IPS-18a (cell line): Measurements from ENCODE around the gene HERC5.

ENCODE experiments used
- H3K27ac ChIP-seq: one replicate; pipeline ENCODE4 v1.5.1; 2013; ENCODE audit warnings: low read length
- H3K27me3 ChIP-seq: one replicate; pipeline ENCODE4 v1.6.1; 2013; ENCODE audit warnings: mild to moderate bottlenecking, low read length; ENCODE audit not compliant: control insufficient read depth, insufficient read depth
- H3K36me3 ChIP-seq: one replicate; pipeline ENCODE4 v1.6.1; 2013; ENCODE audit warnings: low read depth, low read length; ENCODE audit not compliant: control insufficient read depth
- H3K4me1 ChIP-seq: one replicate; pipeline ENCODE4 v1.6.1; 2013; ENCODE audit warnings: low read depth, low read length; ENCODE audit not compliant: control insufficient read depth
- H3K4me3 ChIP-seq: one replicate; pipeline ENCODE4 v1.5.1; 2013; ENCODE audit warnings: low read length
- H3K9ac ChIP-seq: one replicate; pipeline ENCODE4 v1.6.1; 2013; ENCODE audit warnings: mild to moderate bottlenecking, low read length, moderate library complexity
- H3K9me3 ChIP-seq: one replicate; pipeline ENCODE4 v1.6.1; 2013; ENCODE audit warnings: low read depth, low read length; ENCODE audit not compliant: control insufficient read depth

Gene HERC5

DNA sequence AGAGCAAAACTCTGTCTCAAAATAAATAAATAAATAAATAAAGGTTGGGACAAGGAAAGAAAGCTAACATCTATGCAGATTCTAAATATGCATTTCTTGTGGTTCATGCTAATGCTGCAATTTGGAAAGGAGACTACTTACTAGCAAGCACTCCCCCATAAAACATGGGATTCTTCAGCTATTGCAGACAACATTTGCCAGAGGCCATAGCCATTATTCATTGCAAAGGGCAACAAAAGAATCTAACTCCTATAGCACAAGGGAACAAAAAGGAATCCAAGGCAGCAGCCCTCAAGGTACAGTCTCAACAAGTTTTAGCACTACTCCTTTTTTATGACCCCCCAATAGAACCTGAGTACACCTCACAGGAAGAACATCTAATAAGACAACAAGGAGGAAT, 8.0 kb upstream of the HERC5 start:
- H3K4me3 ChIP-seq = no peak overlapping the region
- H3K27ac ChIP-seq = no peak overlapping the region
- H3K9ac ChIP-seq = no peak overlapping the region
- H3K27me3 ChIP-seq = no peaks in the 10 kb centered on the region
- H3K36me3 ChIP-seq = no peaks in the 10 kb centered on the region
- no peaks in the 10 kb centered on the region for H3K9me3 ChIP-seq
- H3K4me1 ChIP-seq = no peaks in the 10 kb centered on the region

DNA sequence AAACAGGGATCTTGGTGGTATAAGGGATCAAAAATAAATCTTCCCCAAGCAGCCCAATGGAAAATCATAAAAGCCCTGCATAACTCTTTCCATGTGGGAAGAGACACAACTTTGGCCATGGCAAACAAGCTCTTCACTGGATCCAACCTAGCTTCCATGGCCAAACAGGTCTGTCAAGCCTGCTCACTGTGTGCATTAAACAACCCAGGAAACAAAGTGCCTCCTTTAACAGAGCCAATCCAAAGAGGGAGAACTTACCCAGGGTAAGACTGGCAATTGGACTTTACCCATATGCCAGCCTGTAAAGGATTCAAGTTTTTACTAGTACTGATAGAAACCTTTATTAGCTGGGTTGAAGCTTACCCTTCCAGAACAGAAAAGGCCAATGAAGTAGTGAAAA, 7.6 kb upstream of the HERC5 start:
- H3K4me3 ChIP-seq = no peak overlapping the region
- no peak overlapping the region for H3K9ac ChIP-seq
- no peak overlapping the region for H3K27ac ChIP-seq
- H3K27me3 ChIP-seq = no peaks in the 10 kb centered on the region
- H3K9me3 ChIP-seq = no peaks in the 10 kb centered on the region
- no peaks in the 10 kb centered on the region for H3K36me3 ChIP-seq
- no peaks in the 10 kb centered on the region for H3K4me1 ChIP-seq

- Histone ChIP-seq H3K4me1 (no peaks in the 10 kb centered on the region), H3K9ac (no peak overlapping the region), H3K4me3 (no peak overlapping the region), H3K36me3 (no peaks in the 10 kb centered on the region), H3K27me3 (no peaks in the 10 kb centered on the region), H3K9me3 (no peaks in the 10 kb centered on the region), H3K27ac (no peak overlapping the region)
These were observed 5.7 kb upstream of the HERC5 start for GRCh38 chr4:88451205-88451604.

- H3K9me3 ChIP-seq = no peaks in the 10 kb centered on the region
- H3K27ac ChIP-seq = no peak overlapping the region
- peaks cover 11% of the 10 kb centered on the region for H3K27me3 ChIP-seq
- no peak overlapping the region for H3K4me3 ChIP-seq
- no peak overlapping the region for H3K9ac ChIP-seq
- no peaks in the 10 kb centered on the region for H3K36me3 ChIP-seq
- no peaks in the 10 kb centered on the region for H3K4me1 ChIP-seq
These were observed 4.0 kb upstream of the HERC5 start for GRCh38 chr4:88452912-88453311.

DNA sequence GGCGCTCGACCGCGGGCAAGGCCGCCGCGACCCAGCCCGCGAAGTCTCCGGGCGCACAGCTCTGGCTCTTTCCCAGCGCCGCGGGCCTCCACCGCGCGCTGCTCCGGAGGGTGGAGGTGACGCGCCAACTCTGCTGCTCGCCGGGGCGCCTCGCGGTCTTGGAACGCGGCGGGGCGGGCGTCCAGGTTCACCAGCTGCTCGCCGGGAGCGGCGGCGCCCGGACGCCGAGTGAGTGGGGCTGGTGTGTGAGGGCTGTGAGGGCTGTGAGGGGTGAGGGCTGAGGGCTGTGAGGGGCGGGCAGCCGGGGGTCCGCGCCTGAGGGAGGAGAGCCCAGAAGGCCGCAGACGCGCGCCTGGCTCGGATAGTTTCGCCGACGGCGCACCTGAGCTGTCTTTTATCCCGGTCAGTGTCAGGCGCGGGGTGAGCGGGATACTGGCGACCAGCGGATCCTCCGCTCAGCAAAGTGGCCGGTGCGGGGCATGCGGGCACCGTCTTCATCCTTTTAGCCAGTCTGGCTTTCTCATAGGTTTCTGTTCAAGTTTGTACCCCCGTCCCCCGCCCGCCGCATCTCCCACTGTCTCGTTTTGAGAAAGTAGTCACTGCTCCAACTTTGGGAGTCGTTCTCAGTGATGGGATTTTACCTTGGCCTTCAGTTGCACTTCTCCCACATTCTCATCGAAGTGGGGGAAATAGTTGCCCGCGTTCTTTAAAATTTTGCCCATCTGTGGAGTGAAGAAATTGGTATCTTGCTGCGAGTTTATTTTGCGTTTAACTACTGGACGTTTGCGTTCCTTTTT, 586 bp downstream of the HERC5 start:
- H3K9me3 ChIP-seq = no peaks in the 10 kb centered on the region
- no peaks in the 10 kb centered on the region for H3K36me3 ChIP-seq
- peaks cover 27% of the 10 kb centered on the region for H3K27me3 ChIP-seq
- H3K9ac ChIP-seq = no peak overlapping the region
- H3K27ac ChIP-seq = no peak overlapping the region
- H3K4me3 ChIP-seq = peak overlapping the region; percentile 59
- no peaks in the 10 kb centered on the region for H3K4me1 ChIP-seq

GRCh38 chr4:88458104-88458740, 1.3 kb downstream of the HERC5 start:
- peaks cover 27% of the 10 kb centered on the region for H3K27me3 ChIP-seq
- H3K4me3 ChIP-seq = peak overlapping the region; percentile 59
- H3K9ac ChIP-seq = no peak overlapping the region
- no peaks in the 10 kb centered on the region for H3K4me1 ChIP-seq
- no peaks in the 10 kb centered on the region for H3K9me3 ChIP-seq
- no peak overlapping the region for H3K27ac ChIP-seq
- H3K36me3 ChIP-seq = no peaks in the 10 kb centered on the region

DNA sequence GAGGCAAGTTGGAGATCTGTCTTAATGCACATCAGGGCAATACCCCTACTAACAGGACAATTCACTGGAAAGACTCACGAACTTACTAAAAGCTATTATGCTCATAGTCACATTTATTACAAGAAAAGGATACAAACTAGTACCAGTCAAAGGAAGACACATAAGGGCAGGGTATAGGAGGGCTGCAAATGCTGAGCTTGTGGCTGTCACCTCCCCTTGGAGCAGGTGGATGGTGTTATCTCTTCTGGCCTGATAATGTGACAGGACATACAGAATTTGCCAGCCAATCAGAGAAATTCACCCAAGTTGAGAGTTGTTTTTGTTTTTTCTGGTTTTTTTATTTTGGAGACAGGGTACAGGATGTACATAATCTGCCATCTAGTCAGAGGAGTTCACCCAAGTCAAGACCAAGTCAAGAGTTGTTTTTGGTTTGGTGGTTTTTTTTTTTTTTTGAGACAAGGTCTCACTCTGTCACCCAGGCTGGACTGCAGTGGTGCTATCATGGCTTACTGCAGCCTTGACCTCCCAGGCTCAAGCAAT, 8.8 kb downstream of the HERC5 start:
- H3K9ac ChIP-seq = no peak overlapping the region
- H3K27me3 ChIP-seq = no peaks in the 10 kb centered on the region
- H3K4me1 ChIP-seq = peaks cover 6% of the 10 kb centered on the region
- H3K36me3 ChIP-seq = no peaks in the 10 kb centered on the region
- no peak overlapping the region for H3K4me3 ChIP-seq
- H3K9me3 ChIP-seq = no peaks in the 10 kb centered on the region
- no peak overlapping the region for H3K27ac ChIP-seq

DNA sequence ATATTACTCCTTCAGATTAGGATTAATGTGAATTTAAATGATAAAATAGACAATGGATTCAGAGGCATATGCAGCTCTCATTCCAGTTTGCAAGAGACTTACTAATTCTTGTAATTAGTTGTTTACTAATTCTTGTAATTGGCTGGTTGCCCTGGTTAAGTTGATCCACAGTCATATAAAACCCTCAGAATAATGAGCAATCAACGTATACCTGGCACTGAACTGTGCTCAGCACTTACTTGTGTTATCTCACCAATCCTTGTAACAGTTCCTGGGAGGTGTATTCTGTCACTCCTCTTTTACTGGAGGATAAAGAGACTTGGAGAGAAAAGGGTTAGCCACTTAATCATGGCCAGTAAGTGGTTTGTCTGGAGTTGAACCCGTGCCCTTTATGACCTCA, 10.5 kb downstream of the HERC5 start:
- H3K9ac ChIP-seq = no peak overlapping the region
- H3K27ac ChIP-seq = no peak overlapping the region
- H3K9me3 ChIP-seq = no peaks in the 10 kb centered on the region
- H3K4me1 ChIP-seq = peaks cover 6% of the 10 kb centered on the region
- peaks cover under 1% of the 10 kb centered on the region for H3K36me3 ChIP-seq
- no peak overlapping the region for H3K4me3 ChIP-seq
- H3K27me3 ChIP-seq = no peaks in the 10 kb centered on the region

DNA sequence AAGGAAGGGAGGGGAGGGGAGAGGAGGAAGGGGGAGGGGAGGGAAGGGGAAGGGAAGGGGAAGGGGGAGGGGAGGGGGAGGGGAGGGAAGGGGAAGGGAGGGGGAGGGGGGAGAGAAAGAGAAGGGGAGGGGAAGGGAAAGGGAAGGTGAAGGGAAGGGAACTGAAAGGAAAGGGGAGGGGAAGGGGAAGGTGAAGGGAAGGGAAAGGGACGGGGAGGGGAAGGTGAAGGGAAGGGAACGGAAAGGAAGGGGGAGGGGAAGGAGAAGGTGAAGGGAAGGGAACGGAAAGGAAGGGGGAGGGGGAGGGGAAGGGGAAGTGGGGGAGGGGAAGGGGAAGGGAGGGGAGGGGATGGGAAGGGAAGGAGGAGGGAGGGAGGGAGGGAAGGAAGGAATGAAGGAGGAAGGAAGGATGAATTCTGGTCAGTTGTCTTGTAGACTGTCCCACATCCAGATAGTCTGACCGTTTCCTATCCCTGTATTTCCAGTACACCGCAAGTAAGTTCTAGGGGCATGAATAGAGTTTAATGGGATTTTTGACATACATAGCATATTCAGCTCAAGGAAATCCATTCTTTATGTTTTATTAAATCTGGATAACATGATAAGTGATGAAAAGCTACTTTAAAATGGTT, 20.4 kb downstream of the HERC5 start:
- H3K4me3 ChIP-seq = no peak overlapping the region
- H3K9ac ChIP-seq = no peak overlapping the region
- H3K4me1 ChIP-seq = no peaks in the 10 kb centered on the region
- H3K36me3 ChIP-seq = peaks cover 4% of the 10 kb centered on the region
- no peaks in the 10 kb centered on the region for H3K27me3 ChIP-seq
- H3K27ac ChIP-seq = no peak overlapping the region
- no peaks in the 10 kb centered on the region for H3K9me3 ChIP-seq

DNA sequence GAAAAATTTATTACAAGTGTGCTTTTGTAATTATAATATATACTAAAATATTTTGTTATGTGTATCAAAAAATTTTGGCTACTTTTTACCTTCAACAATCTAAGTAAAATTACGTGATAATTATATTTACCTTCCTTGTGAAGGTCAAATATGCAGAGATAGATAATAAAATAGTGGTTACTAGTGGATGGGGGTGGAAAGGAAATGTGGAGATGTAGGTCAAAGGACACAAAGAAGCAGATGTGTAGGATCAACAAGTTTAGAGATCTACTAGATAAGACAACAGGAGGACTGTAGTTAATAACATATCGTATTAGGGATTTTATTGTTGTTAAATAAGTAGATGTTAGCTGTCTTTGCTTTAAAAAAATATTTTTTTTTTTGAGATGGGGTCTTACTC, 21.3 kb downstream of the HERC5 start:
- H3K4me3 ChIP-seq = no peak overlapping the region
- H3K9ac ChIP-seq = no peak overlapping the region
- no peak overlapping the region for H3K27ac ChIP-seq
- no peaks in the 10 kb centered on the region for H3K27me3 ChIP-seq
- H3K36me3 ChIP-seq = no peaks in the 10 kb centered on the region
- no peaks in the 10 kb centered on the region for H3K9me3 ChIP-seq
- H3K4me1 ChIP-seq = no peaks in the 10 kb centered on the region

DNA sequence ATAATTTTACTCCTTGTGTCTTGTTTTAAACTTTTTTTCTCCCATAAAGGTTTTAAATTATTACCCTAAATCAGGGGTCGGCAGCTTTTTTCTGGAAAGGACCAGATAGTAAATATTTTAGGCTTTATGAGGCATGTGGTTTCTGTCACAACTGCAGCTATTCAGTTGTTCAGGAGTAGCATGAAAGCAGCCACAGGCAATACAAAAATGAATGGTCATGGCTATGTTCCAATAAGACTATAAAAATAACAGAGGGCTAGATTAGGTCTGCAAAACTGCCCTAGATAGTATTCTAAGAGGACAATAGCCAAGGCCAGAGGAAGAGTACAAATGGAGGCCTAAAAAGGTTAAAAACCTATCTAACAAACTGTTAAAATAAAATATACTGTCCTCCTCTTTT, 24.6 kb downstream of the HERC5 start:
- Histone ChIP-seq H3K4me3 (no peak overlapping the region), H3K27ac (no peak overlapping the region), H3K4me1 (no peaks in the 10 kb centered on the region), H3K9ac (no peak overlapping the region), H3K27me3 (no peaks in the 10 kb centered on the region), H3K9me3 (no peaks in the 10 kb centered on the region), H3K36me3 (no peaks in the 10 kb centered on the region)
